HL-60 (cell line): ENCODE measurements around the gene APOA4.

Experiments
- DNase-seq, 2 experiments: peaks; one replicate each; pipeline ENCODE4 v3.0.0-alpha.2; 2010 to 2020; ENCODE audit warnings: low read depth in 1 of 2, low spot score in 1 of 2
- H3K27ac ChIP-seq: fragments of 250-450 bp; sonication (Bioruptor Pico); replicated peaks from 2 replicates; pipeline ENCODE4 v1.5.1; 2020; ENCODE audit warnings: mild to moderate bottlenecking, moderate library complexity
- H3K27me3 ChIP-seq: fragments of 250-450 bp; sonication (Bioruptor Pico); 2 replicates; pipeline ENCODE4 v1.5.1; 2021; ENCODE audit warnings: mild to moderate bottlenecking, moderate library complexity; ENCODE audit not compliant: insufficient read depth, poor library complexity, severe bottlenecking
- H3K4me3 ChIP-seq: replicated peaks from 2 replicates; pipeline ENCODE4 v1.5.1; 2011; ENCODE audit warnings: mild to moderate bottlenecking, control low read depth, low read length; ENCODE audit not compliant: insufficient read depth
- GABPA ChIP-seq: IDR thresholded peaks from 2 replicates; pipeline ENCODE4 v1.6.1; 2012; ENCODE audit warnings: low read depth
- POLR2AphosphoS5 ChIP-seq: IDR thresholded peaks from 2 replicates; pipeline ENCODE4 v1.6.1; 2012; ENCODE audit warnings: low read depth
- SPI1 ChIP-seq: IDR thresholded peaks from 2 replicates; pipeline ENCODE4 v1.6.1; 2012; ENCODE audit warnings: low read depth, mild to moderate bottlenecking, borderline replicate concordance
- TF ChIP-seq, protein P1 (sequence below): IDR thresholded peaks from one replicate; pipeline ENCODE4 v1.5.1; 2011; ENCODE audit warnings: low read length, control low read depth, inconsistent platforms; ENCODE audit not compliant: insufficient read depth
- TF ChIP-seq, protein P2 (sequence below): IDR thresholded peaks from 2 replicates; pipeline ENCODE4 v1.6.1; 2012; ENCODE audit warnings: low read depth; ENCODE audit not compliant: insufficient replicate concordance

Gene APOA4

GRCh38 chr11:116773203-116774097 lies 49.7 kb downstream of the APOA4 start:
- H3K27me3 ChIP-seq: no peaks in the 10 kb centered on the region
- TF ChIP-seq SPI1 (peak; percentile 46; the same call in 1 of the 2 replicates), POLR2AphosphoS5 (peak; percentile 4; the same call in 1 of the 2 replicates), GABPA (no peak)
- TF ChIP-seq, protein P1, sequence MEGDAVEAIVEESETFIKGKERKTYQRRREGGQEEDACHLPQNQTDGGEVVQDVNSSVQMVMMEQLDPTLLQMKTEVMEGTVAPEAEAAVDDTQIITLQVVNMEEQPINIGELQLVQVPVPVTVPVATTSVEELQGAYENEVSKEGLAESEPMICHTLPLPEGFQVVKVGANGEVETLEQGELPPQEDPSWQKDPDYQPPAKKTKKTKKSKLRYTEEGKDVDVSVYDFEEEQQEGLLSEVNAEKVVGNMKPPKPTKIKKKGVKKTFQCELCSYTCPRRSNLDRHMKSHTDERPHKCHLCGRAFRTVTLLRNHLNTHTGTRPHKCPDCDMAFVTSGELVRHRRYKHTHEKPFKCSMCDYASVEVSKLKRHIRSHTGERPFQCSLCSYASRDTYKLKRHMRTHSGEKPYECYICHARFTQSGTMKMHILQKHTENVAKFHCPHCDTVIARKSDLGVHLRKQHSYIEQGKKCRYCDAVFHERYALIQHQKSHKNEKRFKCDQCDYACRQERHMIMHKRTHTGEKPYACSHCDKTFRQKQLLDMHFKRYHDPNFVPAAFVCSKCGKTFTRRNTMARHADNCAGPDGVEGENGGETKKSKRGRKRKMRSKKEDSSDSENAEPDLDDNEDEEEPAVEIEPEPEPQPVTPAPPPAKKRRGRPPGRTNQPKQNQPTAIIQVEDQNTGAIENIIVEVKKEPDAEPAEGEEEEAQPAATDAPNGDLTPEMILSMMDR: no peak
- TF ChIP-seq, protein P2, sequence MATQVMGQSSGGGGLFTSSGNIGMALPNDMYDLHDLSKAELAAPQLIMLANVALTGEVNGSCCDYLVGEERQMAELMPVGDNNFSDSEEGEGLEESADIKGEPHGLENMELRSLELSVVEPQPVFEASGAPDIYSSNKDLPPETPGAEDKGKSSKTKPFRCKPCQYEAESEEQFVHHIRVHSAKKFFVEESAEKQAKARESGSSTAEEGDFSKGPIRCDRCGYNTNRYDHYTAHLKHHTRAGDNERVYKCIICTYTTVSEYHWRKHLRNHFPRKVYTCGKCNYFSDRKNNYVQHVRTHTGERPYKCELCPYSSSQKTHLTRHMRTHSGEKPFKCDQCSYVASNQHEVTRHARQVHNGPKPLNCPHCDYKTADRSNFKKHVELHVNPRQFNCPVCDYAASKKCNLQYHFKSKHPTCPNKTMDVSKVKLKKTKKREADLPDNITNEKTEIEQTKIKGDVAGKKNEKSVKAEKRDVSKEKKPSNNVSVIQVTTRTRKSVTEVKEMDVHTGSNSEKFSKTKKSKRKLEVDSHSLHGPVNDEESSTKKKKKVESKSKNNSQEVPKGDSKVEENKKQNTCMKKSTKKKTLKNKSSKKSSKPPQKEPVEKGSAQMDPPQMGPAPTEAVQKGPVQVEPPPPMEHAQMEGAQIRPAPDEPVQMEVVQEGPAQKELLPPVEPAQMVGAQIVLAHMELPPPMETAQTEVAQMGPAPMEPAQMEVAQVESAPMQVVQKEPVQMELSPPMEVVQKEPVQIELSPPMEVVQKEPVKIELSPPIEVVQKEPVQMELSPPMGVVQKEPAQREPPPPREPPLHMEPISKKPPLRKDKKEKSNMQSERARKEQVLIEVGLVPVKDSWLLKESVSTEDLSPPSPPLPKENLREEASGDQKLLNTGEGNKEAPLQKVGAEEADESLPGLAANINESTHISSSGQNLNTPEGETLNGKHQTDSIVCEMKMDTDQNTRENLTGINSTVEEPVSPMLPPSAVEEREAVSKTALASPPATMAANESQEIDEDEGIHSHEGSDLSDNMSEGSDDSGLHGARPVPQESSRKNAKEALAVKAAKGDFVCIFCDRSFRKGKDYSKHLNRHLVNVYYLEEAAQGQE: no peak
- peak overlapping the region; percentile 94 for H3K27ac ChIP-seq
- H3K4me3 ChIP-seq: peak overlapping the region; percentile 90
- peak in 1 of 2 experiments; percentile 49 for DNase-seq

GRCh38 chr11:116772443-116773202 lies 50.5 kb downstream of the APOA4 start, which contains the start of gene BUD13:
Gene BUD13, minus strand, starts transcription at chr11:116772987. Its CDS starts 23 bp downstream, at chr11:116772964.
- H3K4me3 ChIP-seq: peak within 1 kb of the TSS; percentile 90
- no peaks in the 10 kb centered on the region for H3K27me3 ChIP-seq
- H3K27ac ChIP-seq: peak within 1 kb of the TSS; percentile 94
- TF ChIP-seq, protein P2: peak; percentile 43
- TF ChIP-seq SPI1: no peak
- TF ChIP-seq POLR2AphosphoS5: peak; percentile 91
- TF ChIP-seq GABPA: peak; percentile 63
- TF ChIP-seq, protein P1: no peak
- DNase-seq: peak; percentile 79 to 92

- no peak for TF ChIP-seq GABPA
- TF ChIP-seq SPI1: no peak
- no peak for DNase-seq
- Histone ChIP-seq H3K27me3 (no peaks in the 10 kb centered on the region), H3K27ac (peak overlapping the region; percentile 94), H3K4me3 (peak overlapping the region; percentile 90)
These were observed 51.2 kb downstream of the APOA4 start for GRCh38 chr11:116771935-116772334.
